ENCODE measurements around the gene CEP55.
"Not testable (repeated sequence)": the region's sequence is repeated elsewhere in the genome, so short reads cannot be mapped to it uniquely, and the experiment has no call there.

CEP55 gene

DNA sequence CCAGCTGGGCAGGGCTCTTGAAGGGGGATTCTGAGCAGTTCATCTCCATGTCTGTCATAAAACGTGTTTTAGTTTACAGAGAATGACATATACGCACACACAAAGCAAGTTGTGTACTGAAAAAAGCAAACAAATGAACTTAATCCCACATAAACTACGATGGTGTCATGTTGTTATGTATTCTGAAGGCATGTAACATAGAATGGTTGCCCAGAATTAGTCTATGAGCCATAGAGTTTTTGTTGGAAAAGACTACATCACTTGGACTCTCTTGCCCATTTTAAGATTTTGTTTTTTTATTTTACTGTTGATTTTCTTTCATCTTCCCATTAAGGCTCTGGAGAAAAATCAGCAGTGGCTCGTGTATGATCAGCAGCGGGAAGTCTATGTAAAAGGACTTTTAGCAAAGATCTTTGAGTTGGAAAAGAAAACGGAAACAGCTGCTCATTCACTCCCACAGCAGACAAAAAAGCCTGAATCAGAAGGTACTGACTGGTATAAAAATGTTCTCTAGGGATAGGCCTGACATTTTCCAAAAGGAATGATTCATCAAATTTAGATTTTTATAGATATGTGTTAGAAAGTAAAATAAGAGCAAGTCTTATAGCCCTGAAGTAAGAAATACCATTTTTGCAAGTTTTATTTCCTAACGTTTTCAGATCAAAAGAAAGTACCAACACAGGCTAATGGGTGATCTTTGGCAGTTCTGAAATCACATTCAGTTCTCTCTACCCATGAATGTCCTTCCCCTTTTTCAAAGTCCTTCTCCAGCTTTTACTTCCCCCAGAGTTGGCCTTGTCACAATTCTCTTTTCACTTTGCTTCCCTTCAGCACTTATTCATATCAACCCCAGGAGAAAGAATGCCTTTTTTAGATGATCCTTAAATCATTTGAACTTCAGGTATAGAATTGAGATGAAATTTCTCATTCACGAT, 18.9 kb downstream of the CEP55 start:
- DNase-seq = no peak

DNA sequence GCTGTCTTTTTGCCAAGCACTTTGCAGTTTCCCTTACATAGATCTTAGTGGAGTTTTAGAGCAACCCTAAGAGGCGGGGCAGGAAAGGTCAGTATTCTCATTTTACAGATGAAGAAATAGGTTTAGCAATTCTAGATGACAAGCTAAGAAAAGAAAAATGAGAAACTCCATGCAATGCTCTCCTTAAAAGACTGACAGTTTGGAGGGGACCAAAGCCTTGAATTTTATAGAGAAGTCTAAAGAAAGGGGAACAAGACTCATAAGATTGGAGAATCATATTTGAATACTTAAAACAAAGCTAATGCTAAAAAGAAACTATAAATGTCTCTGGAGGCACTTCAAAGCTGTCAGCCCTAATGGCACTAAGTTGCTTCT, 19.6 kb downstream of the CEP55 start:
- DNase-seq = no peak

- DNase-seq = no peak
These were observed 22.1 kb downstream of the CEP55 start for GRCh38 chr10:93518531-93518930.

GRCh38 chr10:93535293-93535692, 38.9 kb downstream of the CEP55 start:
- DNase-seq = no peak

DNA sequence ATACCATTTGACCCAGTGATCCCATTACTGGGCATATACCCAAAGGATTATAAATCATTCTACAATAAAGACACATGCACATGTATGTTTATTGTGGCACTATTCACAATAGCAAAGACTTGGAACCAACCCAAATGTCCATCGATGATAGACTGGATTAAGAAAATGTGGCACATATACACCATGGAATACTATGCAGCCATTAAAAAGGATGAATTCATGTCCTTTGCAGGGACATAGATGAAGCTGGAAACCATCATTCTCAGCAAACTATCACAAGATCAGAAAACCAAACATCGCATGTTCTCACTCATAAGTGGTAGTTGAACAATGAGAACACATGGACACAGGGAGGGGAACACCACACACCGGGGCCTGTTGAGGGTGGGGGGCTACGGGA, 44.5 kb downstream of the CEP55 start:
- DNase-seq = not testable (repeated sequence)

DNA sequence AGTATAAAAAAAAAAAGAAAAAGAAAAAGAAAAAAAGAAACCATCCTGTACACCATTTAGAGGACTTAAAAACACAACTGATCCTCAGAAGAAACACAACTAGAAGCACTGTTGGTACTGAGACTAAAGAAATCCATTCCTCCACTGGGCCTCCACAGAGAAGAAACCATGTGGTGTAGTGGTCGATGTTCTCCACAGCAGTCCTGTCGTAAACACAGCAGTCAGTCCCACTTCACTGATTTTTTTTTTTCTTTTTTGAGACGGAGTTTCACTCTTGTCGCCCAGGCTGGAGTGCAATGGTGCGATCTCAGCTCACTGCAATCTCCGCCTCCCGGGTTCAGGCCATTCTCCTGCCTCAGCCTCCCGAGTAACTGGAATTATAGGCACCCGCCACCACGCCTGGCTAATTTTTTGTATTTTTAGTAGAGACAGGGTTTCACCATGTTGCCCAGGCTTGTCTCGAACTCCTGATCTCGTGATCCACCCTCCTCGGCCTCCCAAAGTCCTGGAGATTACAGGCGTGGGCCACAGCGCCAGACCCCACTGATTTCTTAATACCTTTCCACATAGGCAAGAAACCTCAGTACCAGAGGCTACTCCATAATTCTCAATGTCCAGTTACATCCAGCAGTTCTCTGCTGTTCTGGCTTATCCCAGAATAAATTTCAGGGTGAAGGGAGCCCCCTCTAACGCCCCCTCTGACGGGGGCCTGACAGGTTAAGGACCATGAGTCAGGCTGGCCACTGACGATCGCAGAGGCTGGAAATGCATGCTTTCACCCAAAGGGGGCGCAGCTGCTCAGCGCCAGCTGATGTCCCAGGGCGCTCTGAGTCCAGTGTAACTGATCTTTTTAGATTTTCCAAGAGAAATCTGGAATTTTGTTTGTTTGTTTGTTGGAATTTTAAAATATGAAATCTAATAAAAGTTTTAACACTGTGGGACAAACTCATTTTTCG, 45.3 kb downstream of the CEP55 start:
- peak; percentile 70 for DNase-seq

GRCh38 chr10:93542358-93542791, 46.0 kb downstream of the CEP55 start:
- peak; percentile 72 for DNase-seq

- not testable (repeated sequence) for DNase-seq
These were observed 50.6 kb downstream of the CEP55 start for GRCh38 chr10:93546995-93547394.

GRCh38 chr10:93547522-93547921, 51.1 kb downstream of the CEP55 start:
- no peak for DNase-seq

- DNase-seq = no peak
These were observed 52.1 kb downstream of the CEP55 start for GRCh38 chr10:93548376-93549071.

- DNase-seq = no peak
These were observed 54.2 kb downstream of the CEP55 start for GRCh38 chr10:93550606-93551005.

DNA sequence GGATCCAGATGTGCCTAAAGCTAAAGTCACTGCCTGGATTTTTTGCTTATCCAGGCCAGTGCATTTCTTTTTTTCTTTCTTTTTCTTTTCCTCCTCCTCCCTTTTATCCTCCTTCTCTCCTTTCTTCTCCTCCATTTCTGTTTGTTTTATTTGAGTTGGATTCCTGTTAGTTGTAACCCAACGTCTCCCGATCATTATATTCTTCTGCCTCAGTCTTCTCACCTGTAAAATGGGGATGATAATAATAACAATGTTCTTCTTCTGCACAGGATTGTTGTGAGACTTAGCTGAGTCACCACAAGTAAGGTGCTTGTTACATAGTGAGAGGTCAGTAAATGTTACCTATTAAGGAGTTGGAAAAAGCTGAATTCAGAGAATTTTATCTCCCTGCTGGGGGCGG, 56.4 kb downstream of the CEP55 start:
- DNase-seq = no peak

- peak; percentile 51 for DNase-seq
These were observed 57.3 kb downstream of the CEP55 start for GRCh38 chr10:93553482-93554315.

GRCh38 chr10:93554316-93554663, 57.9 kb downstream of the CEP55 start:
- no peak for DNase-seq

DNA sequence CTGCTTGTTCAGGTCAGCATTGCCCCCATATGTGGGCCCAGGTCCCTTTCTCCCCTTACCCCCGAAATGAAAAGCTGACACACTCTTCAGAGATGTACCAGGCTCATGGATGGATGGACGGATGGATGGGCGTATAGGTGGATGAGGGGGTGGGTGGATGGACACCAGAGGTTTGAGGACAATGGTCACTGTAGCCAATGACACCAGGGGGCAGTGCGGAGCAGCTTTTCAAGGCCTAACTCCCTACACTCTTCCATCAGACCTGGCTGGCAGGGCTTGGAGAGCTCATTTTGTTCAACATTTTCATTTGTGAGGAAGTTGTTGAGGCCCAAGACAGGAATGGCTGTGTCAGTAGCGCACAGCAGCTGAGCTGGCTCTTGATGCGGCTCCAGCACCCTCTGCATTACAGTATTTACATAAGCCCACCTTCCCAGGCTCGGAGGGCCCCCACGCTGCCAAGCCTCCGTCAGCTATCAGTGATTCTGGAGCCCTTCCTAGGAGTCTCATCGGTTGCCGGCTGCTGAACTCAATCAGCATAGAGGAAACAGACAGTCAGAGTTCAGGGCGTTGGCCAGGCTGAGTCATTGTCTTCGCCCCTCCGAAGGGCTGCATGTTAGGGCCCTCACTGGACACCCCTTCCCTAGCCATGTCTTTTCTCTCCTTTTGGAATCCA, 58.5 kb downstream of the CEP55 start:
- DNase-seq = peak; percentile 61

DNA sequence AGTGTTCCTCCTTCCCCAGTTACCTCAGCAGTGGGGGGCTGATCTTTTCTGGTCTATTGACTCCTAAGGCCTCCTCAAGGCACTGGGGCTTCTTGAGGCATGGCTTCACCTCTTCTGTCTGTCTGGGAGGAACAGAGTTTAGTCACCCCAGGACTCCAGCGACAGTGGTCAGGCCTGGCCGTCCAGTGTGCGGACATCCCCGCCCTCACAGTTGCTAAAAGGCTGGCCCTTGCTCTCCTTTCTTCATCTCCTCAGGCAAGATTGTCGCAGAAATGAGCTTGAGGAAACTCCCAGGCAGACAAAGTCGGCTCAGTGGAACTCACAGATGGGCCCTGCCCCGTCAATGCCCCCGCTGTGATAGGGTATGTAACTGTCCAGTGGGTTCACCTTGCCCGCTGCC, 63.1 kb downstream of the CEP55 start:
- DNase-seq = no peak

GRCh38 chr10:93560541-93560940, 64.1 kb downstream of the CEP55 start:
- DNase-seq = no peak

GRCh38 chr10:93565446-93565845, 69.0 kb downstream of the CEP55 start:
- no peak for DNase-seq

DNA sequence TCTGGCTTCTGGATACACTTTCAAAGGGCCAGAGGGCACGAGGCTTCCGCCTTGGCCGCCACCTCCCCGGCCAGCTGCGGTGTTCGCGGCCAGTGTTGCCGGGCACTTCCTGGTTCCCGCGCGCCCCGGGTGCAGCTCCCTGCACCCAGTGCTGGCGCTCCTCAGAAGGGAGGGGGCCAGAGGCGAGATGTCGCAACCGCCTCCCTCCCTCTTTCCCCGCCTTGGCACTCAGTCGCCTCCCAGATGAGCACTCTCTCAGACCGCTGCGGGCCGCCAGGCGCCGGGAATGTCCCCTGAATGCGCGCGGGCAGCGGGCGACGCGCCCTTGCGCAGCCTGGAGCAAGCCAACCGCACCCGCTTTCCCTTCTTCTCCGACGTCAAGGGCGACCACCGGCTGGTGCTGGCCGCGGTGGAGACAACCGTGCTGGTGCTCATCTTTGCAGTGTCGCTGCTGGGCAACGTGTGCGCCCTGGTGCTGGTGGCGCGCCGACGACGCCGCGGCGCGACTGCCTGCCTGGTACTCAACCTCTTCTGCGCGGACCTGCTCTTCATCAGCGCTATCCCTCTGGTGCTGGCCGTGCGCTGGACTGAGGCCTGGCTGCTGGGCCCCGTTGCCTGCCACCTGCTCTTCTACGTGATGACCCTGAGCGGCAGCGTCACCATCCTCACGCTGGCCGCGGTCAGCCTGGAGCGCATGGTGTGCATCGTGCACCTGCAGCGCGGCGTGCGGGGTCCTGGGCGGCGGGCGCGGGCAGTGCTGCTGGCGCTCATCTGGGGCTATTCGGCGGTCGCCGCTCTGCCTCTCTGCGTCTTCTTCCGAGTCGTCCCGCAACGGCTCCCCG, 70.2 kb downstream of the CEP55 start, which contains the start of gene FFAR4:
Gene FFAR4 (plus strand): TSS at position 231 of the 842 bp plus-strand sequence. CDS start 56 bp downstream, at position 287.
- DNase-seq = peak; percentile 27

Measured in right hindlimb (tissue), 1 donor.